Ovary (tissue), 9 donors: ENCODE measurements around the gene FAM107B. TPM values are rescaled to one million over a fixed set of nuclear protein-coding genes. Genes with fewer than 3 reads are reported as not detected.

ENCODE experiments used
- DNase-seq, 5 donors: peaks; one replicate each; pipeline ENCODE4 v3.0.0-alpha.2; 2019 to 2020
- H3K27ac ChIP-seq, 2 donors: fragments of 200-600 bp; one replicate each; pipeline versions ENCODE4 v1.5.1 to v1.8.0; 2019 to 2022
- H3K27me3 ChIP-seq: fragments of 200-600 bp; one replicate; pipeline ENCODE4 v1.8.0; 2022
- H3K36me3 ChIP-seq: fragments of 200-600 bp; sonication (generic); one replicate; pipeline ENCODE4 v1.5.1; 2019
- H3K4me1 ChIP-seq: one replicate; pipeline ENCODE4 v1.8.1; 2013; ENCODE audit warnings: mild to moderate bottlenecking, moderate library complexity; ENCODE audit not compliant: insufficient read depth
- H3K4me3 ChIP-seq: fragments of 200-600 bp; sonication (generic); one replicate; pipeline ENCODE4 v1.5.1; 2017
- H3K9me3 ChIP-seq, 2 donors: fragments of 200-600 bp in 1 of 2; sonication (generic) in 1 of 2; one replicate each; pipeline versions ENCODE4 v1.5.1 to v1.8.1; 2013 to 2019; ENCODE audit warnings: mild to moderate bottlenecking in 1 of 2, moderate library complexity in 1 of 2
- EP300 ChIP-seq: sonication (generic); formaldehyde crosslinking; IDR thresholded peaks from one replicate; pipeline ENCODE4 v1.6.1; 2017; ENCODE audit warnings: antibody characterized with exemption
- POLR2A ChIP-seq: fragments of 450-650 bp; IDR thresholded peaks from one replicate; pipeline ENCODE4 v1.6.1; 2017; ENCODE audit warnings: antibody characterized with exemption, mild to moderate bottlenecking, moderate library complexity
- WGBS, 3 donors: extraction: QIAGEN DNeasy Blood & Tissue Kit in 1 of 3; methylation state at CpG; one replicate each; pipeline versions ENCODE4 v1.1.5 to v1.1.7; 2013 to 2017; 5-methylcytosine and 5-hydroxymethylcytosine counted together
- intact Hi-C, 4 donors: fragments of 100-400 bp; cut with DNase I; formaldehyde crosslinking; loops; one replicate each; pipeline versions ENCODE4 v1.11.0 to v1.15.1; 2022 to 2023
- polyA plus RNA-seq, 2 donors: library from polyadenylated mRNA; stranded (reverse); fragments of 200-250 nt in 1 of 2; fragments of 350-450 nt in 1 of 2; fragmentation: Illumina TruSeq in 1 of 2; extraction: RNeasy Lipid Tissue Mini Kit (QIAGEN cat#74804) in 1 of 2; gene quantifications; one replicate each; pipeline ENCODE4 v1.2.3, GENCODE V29; 2013 to 2014
- total RNA-seq, 7 donors: library from RNA; depleted of rRNA in 2 of 7; stranded (reverse); fragments of >200 nt in 2 of 7; fragmentation: NEBNext Ultra II Directional in 3 of 7; extraction: Animal tissue kit (Norgen Biotek cat#: 25700) in 3 of 7; gene quantifications; one replicate each; pipeline versions ENCODE4 v1.1.0 to v1.2.4, GENCODE V29; 2016 to 2023
- TF ChIP-seq, protein P1 (sequence below), 3 donors: fragments of 450-650 bp in 2 of 3; fragments of 200-600 bp in 1 of 3; IDR thresholded peaks; one replicate each; pipeline versions ENCODE4 v1.5.1 to v1.8.0; 2016 to 2022; ENCODE audit warnings: antibody characterized with exemption in 3 of 3, mild to moderate bottlenecking in 1 of 3
- donor health status: DM: no; HTN: no; CAD: no; lungs with moderate emphysema.
- donor health status: DM: no; HTN: no; CAD: no.
- donor health status: Bipolar disorder and iron deficiency.
- donor health status: DM: yes; HTN: yes; CAD: no.
- donor health status: DM: no; HTN: no; CAD: no.
- donor health status: DM: yes; HTN: yes; CAD: no.

The FAM107B gene
- total and polyA plus RNA-seq, 9 donors: 6.0 to 26.6 (median 15.0) TPM

DNA sequence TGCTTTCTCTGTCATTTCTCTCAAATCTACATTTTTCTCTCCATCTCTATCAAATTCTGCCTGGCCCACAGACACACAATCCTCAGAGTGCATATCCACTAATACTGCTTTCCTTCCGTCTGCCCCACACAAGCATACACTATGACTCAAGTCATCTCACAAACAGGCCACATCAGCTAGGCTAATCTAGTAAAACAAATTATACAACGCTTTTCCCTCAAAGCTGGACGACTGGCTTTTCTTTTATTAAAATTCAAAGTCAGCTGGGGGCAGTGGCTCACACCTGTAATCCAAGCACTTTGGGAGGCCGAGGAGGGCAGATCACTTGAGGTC lies 161.1 kb downstream of the FAM107B start:
- DNase-seq: no peak
- H3K27ac ChIP-seq: no peak overlapping the region
- no peaks in the 10 kb centered on the region for H3K4me1 ChIP-seq
- no peaks in the 10 kb centered on the region for H3K36me3 ChIP-seq
- 84 to 90% (median 87%) methylated on average over 4 of the region's 4 CpGs for WGBS, 3 donors
- H3K27me3 ChIP-seq: no peaks in the 10 kb centered on the region
- H3K9me3 ChIP-seq: no peaks in the 10 kb centered on the region
- intact Hi-C loops: no loop called here
- TF ChIP-seq EP300: no peak
- TF ChIP-seq, protein P1, sequence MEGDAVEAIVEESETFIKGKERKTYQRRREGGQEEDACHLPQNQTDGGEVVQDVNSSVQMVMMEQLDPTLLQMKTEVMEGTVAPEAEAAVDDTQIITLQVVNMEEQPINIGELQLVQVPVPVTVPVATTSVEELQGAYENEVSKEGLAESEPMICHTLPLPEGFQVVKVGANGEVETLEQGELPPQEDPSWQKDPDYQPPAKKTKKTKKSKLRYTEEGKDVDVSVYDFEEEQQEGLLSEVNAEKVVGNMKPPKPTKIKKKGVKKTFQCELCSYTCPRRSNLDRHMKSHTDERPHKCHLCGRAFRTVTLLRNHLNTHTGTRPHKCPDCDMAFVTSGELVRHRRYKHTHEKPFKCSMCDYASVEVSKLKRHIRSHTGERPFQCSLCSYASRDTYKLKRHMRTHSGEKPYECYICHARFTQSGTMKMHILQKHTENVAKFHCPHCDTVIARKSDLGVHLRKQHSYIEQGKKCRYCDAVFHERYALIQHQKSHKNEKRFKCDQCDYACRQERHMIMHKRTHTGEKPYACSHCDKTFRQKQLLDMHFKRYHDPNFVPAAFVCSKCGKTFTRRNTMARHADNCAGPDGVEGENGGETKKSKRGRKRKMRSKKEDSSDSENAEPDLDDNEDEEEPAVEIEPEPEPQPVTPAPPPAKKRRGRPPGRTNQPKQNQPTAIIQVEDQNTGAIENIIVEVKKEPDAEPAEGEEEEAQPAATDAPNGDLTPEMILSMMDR (IDR thresholded peaks at IDR 0.05): no peak
- no peak overlapping the region for H3K4me3 ChIP-seq

DNA sequence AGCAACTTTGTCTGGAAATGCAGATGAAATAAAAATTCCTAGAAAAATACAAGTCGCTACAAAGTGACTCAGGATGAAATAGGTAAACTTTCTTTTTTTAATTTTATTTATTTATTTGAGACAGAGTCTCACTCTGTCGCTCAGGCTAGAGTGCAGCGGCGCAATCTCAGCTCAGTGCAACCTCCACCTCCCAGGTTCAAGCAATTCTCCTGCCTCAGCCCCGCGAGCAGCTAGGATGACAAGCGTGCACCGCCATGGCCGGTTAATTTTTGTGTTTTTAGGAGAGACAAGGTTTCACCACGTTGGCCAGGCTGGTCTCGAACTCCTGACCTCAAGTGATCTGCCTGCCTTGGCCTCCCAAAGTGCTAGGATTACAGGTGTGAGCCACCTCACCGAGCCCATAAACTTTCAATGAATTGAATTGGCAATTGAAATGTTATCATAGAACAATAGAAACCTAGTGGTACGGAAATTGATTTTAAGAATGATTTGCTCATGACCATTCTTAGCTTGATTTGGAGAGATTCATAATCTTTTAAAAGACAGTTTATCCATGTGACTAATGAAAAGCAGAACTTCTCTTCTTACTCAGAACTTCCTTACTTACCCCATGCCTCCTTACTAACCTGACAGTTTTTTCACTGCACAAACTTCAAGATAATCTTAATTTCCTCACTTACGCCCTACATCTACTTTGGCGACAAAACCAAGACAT lies 161.7 kb downstream of the FAM107B start:
- no peak for DNase-seq
- TF ChIP-seq POLR2A (no peak), EP300 (no peak)
- TF ChIP-seq, protein P1 (IDR thresholded peaks at IDR 0.05): no peak
- intact Hi-C loops: no loop called here

DNA sequence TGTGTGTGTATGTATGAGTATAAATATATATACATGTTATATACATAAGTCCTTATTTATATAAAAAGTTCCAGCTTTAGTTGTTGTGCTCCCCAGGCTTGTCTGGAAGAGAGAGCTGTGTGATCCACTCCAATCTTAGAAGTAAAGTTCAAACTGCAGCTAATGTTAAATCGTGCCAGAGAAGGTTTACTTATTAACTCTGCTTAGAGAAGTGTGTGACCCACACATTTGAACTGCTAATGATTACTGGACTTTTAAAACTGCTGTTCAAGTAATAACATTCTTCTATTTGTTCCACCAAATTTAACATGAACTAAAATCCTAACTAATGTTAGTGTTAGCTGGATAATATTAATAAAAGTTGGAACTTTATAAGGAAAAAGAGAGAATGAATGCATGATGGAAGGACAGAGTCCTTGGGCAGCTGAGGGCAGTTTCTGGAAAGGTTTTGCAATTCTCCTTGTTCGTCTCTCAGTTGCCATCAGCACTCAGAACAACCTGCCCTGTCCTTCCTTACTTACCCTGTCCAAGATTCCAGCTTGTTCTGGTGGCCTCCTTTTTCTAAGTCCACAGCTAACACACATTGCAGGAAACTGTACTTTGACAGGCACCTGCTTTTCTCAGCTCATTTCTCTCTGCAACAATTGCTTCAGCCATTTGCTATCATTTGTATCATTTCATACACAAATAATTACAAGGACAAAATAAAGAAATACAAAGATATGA lies 162.6 kb downstream of the FAM107B start:
- no peak for DNase-seq
- 3 to 10% (median 4%) methylated on average over 2 of the region's 2 CpGs for WGBS, 3 donors

More for the DNA sequence above, 161.7 kb downstream of the FAM107B start:
- WGBS, 3 donors: 91 to 94% (median 93%) methylated on average over 15 of the region's 15 CpGs
- Histone ChIP-seq H3K27me3 (no peaks in the 10 kb centered on the region), H3K4me1 (no peaks in the 10 kb centered on the region), H3K36me3 (no peaks in the 10 kb centered on the region), H3K27ac (no peak overlapping the region), H3K9me3 (no peaks in the 10 kb centered on the region), H3K4me3 (no peak overlapping the region)

DNA sequence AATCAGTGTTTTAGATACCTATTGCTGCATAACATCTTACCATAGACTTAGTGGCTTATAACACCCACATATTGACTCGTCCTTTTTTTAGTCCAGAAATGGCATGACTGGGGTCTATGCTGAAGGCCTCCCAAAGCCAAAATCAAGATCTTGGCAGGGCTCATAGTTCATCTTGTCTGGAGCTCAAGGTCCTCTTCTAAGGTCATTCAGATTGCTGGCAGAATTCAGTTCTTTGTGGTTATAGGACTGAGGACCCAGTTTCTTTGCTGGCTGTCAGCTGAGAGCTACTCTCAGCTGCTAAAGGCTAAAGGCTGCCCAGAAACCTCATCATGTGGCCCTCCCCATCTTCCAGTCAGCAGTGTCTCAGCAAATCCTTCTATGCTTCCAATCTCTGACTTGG lies 165.5 kb downstream of the FAM107B start:
- TF ChIP-seq POLR2A (no peak), EP300 (no peak)
- TF ChIP-seq, protein P1 (IDR thresholded peaks at IDR 0.05): no peak
- WGBS, 3 donors: 46 to 83% (median 77%) methylated on average over 1 of the region's 1 CpG

More for the DNA sequence above, 162.6 kb downstream of the FAM107B start:
- Histone ChIP-seq H3K9me3 (no peaks in the 10 kb centered on the region), H3K36me3 (no peaks in the 10 kb centered on the region), H3K27ac (no peak overlapping the region), H3K4me3 (no peak overlapping the region), H3K27me3 (no peaks in the 10 kb centered on the region), H3K4me1 (no peaks in the 10 kb centered on the region)
- TF ChIP-seq, protein P1 (IDR thresholded peaks at IDR 0.05): no peak
- no peak for TF ChIP-seq EP300
- no peak for TF ChIP-seq POLR2A
- intact Hi-C loops: no loop called here

More for the DNA sequence above, 165.5 kb downstream of the FAM107B start:
- Histone ChIP-seq H3K4me3 (no peak overlapping the region), H3K9me3 (no peaks in the 10 kb centered on the region), H3K36me3 (no peaks in the 10 kb centered on the region), H3K27me3 (no peaks in the 10 kb centered on the region), H3K4me1 (no peaks in the 10 kb centered on the region), H3K27ac (no peak overlapping the region)
- intact Hi-C loops: no loop called here
- no peak for DNase-seq
